ENCODE measurements around the gene MANSC1.

MANSC1 gene

DNA sequence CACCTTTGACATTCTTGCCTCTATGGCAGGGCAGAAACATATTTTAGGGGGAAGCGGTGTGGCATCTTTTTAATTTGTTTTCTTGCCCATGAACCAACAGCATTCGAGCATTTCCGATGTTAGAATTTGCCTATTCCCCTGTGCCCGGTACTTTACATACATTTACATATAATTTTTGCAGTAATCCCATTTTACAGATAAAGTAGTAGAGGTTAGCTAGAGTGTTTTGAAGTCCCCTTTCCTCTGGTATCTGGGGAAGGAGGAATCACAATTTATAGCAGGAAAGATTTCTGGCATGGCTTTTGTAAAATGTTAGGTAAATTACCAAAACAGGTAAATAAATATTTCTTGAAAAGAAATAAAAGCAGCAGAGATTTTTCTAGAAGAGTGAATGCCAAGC is 8.5 kb upstream of the MANSC1 start:
- TF ChIP-seq EP300 (IDR thresholded peaks at IDR 0.05; ENCODE audit: borderline replicate concordance) = no peak
- no peak for TF ChIP-seq RAD21 (IDR thresholded peaks at IDR 0.05; ENCODE audit: low read depth)
- no peak for TF ChIP-seq CREB1 (IDR thresholded peaks at IDR 0.05; ENCODE audit: low read depth)
- no peak for TF ChIP-seq FOXM1 (IDR thresholded peaks at IDR 0.05; ENCODE audit: borderline replicate concordance, low read depth)
- TF ChIP-seq ZBTB7A (IDR thresholded peaks at IDR 0.05; ENCODE audit: low read depth) = no peak
- no peak for TF ChIP-seq NFIC (IDR thresholded peaks at IDR 0.05)
- TF ChIP-seq, protein P1, sequence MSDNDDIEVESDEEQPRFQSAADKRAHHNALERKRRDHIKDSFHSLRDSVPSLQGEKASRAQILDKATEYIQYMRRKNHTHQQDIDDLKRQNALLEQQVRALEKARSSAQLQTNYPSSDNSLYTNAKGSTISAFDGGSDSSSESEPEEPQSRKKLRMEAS (IDR thresholded peaks at IDR 0.05) = no peak
- TF ChIP-seq USF1 (IDR thresholded peaks at IDR 0.05) = no peak

GRCh38 chr12:12357719-12358461 is 7.8 kb upstream of the MANSC1 start:
- no peak for TF ChIP-seq TAF1 (IDR thresholded peaks at IDR 0.05; ENCODE audit: low read depth)
- no peak for TF ChIP-seq EP300 (IDR thresholded peaks at IDR 0.05; ENCODE audit: borderline replicate concordance)
- TF ChIP-seq TEAD4 (IDR thresholded peaks at IDR 0.05) = no peak
- no peak; the same call in 1 of the 2 replicates for TF ChIP-seq FOXM1 (IDR thresholded peaks at IDR 0.05; ENCODE audit: borderline replicate concordance, low read depth)
- no peak for TF ChIP-seq CREB1 (IDR thresholded peaks at IDR 0.05; ENCODE audit: low read depth)
- TF ChIP-seq USF1 (IDR thresholded peaks at IDR 0.05) = no peak
- TF ChIP-seq CEBPB (IDR thresholded peaks at IDR 0.05) = no peak
- TF ChIP-seq NFIC (IDR thresholded peaks at IDR 0.05) = no peak
- no peak for TF ChIP-seq YY1 (IDR thresholded peaks at IDR 0.05; ENCODE audit: low read depth)
- TF ChIP-seq, protein P1 (IDR thresholded peaks at IDR 0.05) = no peak
- no peak for TF ChIP-seq TCF12 (IDR thresholded peaks at IDR 0.05; ENCODE audit: low read depth)
- no peak for TF ChIP-seq ZBTB7A (IDR thresholded peaks at IDR 0.05; ENCODE audit: low read depth)
- TF ChIP-seq, protein P2, sequence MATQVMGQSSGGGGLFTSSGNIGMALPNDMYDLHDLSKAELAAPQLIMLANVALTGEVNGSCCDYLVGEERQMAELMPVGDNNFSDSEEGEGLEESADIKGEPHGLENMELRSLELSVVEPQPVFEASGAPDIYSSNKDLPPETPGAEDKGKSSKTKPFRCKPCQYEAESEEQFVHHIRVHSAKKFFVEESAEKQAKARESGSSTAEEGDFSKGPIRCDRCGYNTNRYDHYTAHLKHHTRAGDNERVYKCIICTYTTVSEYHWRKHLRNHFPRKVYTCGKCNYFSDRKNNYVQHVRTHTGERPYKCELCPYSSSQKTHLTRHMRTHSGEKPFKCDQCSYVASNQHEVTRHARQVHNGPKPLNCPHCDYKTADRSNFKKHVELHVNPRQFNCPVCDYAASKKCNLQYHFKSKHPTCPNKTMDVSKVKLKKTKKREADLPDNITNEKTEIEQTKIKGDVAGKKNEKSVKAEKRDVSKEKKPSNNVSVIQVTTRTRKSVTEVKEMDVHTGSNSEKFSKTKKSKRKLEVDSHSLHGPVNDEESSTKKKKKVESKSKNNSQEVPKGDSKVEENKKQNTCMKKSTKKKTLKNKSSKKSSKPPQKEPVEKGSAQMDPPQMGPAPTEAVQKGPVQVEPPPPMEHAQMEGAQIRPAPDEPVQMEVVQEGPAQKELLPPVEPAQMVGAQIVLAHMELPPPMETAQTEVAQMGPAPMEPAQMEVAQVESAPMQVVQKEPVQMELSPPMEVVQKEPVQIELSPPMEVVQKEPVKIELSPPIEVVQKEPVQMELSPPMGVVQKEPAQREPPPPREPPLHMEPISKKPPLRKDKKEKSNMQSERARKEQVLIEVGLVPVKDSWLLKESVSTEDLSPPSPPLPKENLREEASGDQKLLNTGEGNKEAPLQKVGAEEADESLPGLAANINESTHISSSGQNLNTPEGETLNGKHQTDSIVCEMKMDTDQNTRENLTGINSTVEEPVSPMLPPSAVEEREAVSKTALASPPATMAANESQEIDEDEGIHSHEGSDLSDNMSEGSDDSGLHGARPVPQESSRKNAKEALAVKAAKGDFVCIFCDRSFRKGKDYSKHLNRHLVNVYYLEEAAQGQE (IDR thresholded peaks at IDR 0.05; ENCODE audit: low read depth) = no peak
- no peak for TF ChIP-seq EGR1 (IDR thresholded peaks at IDR 0.05)
- no peak for TF ChIP-seq RAD21 (IDR thresholded peaks at IDR 0.05; ENCODE audit: low read depth)

GRCh38 chr12:12356896-12357718 is 7.1 kb upstream of the MANSC1 start, which contains the start of gene BORCS5:
Gene BORCS5 (plus strand): TSS chr12:12357078. CDS start chr12:12357452, 374 bp downstream.
- TF ChIP-seq TEAD4 (IDR thresholded peaks at IDR 0.05) = peak; percentile 29; the same call in 1 of the 2 replicates
- TF ChIP-seq USF1 (IDR thresholded peaks at IDR 0.05) = no peak
- TF ChIP-seq TAF1 (IDR thresholded peaks at IDR 0.05; ENCODE audit: low read depth) = peak; percentile 97
- TF ChIP-seq, protein P1 (IDR thresholded peaks at IDR 0.05) = peak; percentile 89
- peak; percentile 70 for TF ChIP-seq TCF12 (IDR thresholded peaks at IDR 0.05; ENCODE audit: low read depth)
- no peak for TF ChIP-seq RAD21 (IDR thresholded peaks at IDR 0.05; ENCODE audit: low read depth)
- TF ChIP-seq FOXM1 (IDR thresholded peaks at IDR 0.05; ENCODE audit: borderline replicate concordance, low read depth) = peak; percentile 39; the same call in 1 of the 2 replicates
- TF ChIP-seq ZBTB7A (IDR thresholded peaks at IDR 0.05; ENCODE audit: low read depth) = no peak
- no peak for TF ChIP-seq CEBPB (IDR thresholded peaks at IDR 0.05)
- TF ChIP-seq, protein P2 (IDR thresholded peaks at IDR 0.05; ENCODE audit: low read depth) = 0 out of 2 replicates have a peak, but pooled peaks have one; percentile 12
- peak; percentile 8; the same call in 1 of the 2 replicates for TF ChIP-seq YY1 (IDR thresholded peaks at IDR 0.05; ENCODE audit: low read depth)
- peak; percentile 55; the same call in 1 of the 2 replicates for TF ChIP-seq CREB1 (IDR thresholded peaks at IDR 0.05; ENCODE audit: low read depth)
- TF ChIP-seq EGR1 (IDR thresholded peaks at IDR 0.05) = peak; percentile 40
- TF ChIP-seq EP300 (IDR thresholded peaks at IDR 0.05; ENCODE audit: borderline replicate concordance) = 0 out of 2 replicates have a peak, but pooled peaks have one; percentile 36
- no peak; the same call in 1 of the 2 replicates for TF ChIP-seq NFIC (IDR thresholded peaks at IDR 0.05)

- TF ChIP-seq CEBPB (IDR thresholded peaks at IDR 0.05) (no peak), TAF1 (IDR thresholded peaks at IDR 0.05; ENCODE audit: low read depth) (no peak), ZBTB7A (IDR thresholded peaks at IDR 0.05; ENCODE audit: low read depth) (no peak), YY1 (IDR thresholded peaks at IDR 0.05; ENCODE audit: low read depth) (no peak), CREB1 (IDR thresholded peaks at IDR 0.05; ENCODE audit: low read depth) (no peak), RAD21 (IDR thresholded peaks at IDR 0.05; ENCODE audit: low read depth) (no peak), FOXM1 (IDR thresholded peaks at IDR 0.05; ENCODE audit: borderline replicate concordance, low read depth) (no peak), EGR1 (IDR thresholded peaks at IDR 0.05) (no peak), EP300 (IDR thresholded peaks at IDR 0.05; ENCODE audit: borderline replicate concordance) (no peak), TEAD4 (IDR thresholded peaks at IDR 0.05) (no peak)
- TF ChIP-seq, protein P1 (IDR thresholded peaks at IDR 0.05) = no peak
- TF ChIP-seq, protein P2 (IDR thresholded peaks at IDR 0.05; ENCODE audit: low read depth) = no peak
These were observed 6.4 kb upstream of the MANSC1 start for GRCh38 chr12:12356467-12356895.
